ENCODE measurements around the gene ERI3.

ERI3 gene

GRCh38 chr1:44272992-44273391 lies 82.1 kb downstream of the ERI3 start:
- H3K4me3 ChIP-seq (ENCODE audit: low read depth, low read length): no peak overlapping the region
- in situ Hi-C loops (cut with HindIII; ENCODE audit: low sequenced_read_pairs): no loop called here
- TF ChIP-seq CTCF (IDR thresholded peaks at IDR 0.05; ENCODE audit: low read depth, low read length, missing control alignments): no peak
- no peak for DNase-seq (ENCODE audit: low read depth)

GRCh38 chr1:44271646-44272045 lies 83.4 kb downstream of the ERI3 start:
- TF ChIP-seq CTCF (IDR thresholded peaks at IDR 0.05; ENCODE audit: low read depth, low read length, missing control alignments): no peak
- in situ Hi-C loops (cut with HindIII; ENCODE audit: low sequenced_read_pairs): no loop called here
- no peak for DNase-seq (ENCODE audit: low read depth)
- H3K4me3 ChIP-seq (ENCODE audit: low read depth, low read length): no peak overlapping the region

DNA sequence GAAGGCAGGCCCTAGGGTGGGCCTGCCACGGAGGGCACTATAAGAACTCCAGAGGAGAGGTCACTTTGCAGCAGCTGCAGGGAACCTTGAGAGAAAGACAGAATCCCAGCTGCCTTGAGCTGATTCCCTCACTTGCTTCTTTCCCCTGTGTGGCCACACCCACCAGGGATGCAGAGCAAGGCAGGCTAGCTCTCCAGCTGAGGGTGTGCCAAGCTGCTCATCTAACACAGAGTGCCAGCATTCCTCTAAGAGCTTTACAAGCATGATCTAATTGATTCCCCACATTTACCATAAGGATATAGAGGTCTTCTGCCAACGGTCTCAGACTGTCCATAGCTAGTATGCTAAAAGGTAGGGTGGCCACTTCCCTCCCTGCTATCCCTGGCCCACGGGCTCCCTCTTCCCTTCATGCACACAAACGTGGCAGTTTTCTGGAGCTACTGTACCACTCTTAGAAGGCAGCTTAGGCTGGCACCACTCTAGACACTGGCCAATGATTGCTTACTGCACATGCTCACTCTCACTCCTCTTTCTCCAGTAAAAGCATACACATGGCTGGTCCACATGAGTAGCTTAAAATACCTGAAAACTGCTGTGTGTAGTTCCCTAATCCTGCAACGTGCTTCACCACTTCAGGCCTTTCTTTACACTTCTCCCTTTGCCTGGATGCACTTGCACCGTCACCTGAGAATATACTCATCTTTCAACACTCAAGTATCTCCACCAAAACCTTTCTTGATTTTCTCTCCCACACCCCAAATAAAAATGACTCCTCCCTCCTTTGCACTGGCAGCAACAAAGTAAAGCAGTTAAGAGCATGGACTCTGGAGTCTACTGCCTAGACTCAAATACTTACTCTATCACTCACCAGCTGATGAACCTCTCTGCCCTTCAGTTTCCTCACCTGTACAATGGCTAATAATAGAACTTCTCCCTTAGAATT lies 84.1 kb downstream of the ERI3 start:
- DNase-seq (ENCODE audit: low read depth): no peak

DNA sequence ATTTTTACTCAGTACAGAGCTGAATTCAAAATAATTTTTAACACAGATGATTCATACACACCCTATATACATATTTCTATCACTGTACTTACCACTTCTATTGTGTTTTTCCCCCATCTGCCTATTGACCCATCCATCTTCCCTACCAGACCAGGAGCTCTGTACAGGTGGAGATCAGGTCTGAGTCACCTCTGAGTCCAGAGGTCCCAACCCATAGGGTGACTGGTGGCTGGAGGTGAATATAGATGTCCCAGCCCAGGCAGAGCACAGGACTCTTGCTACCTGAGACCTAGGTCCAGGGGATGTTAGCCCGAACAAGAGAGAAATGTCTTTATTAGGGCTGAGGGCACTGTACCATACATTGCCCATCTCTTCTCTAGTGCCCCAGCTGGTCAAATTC lies 87.0 kb downstream of the ERI3 start:
- H3K4me3 ChIP-seq (ENCODE audit: low read depth, low read length): no peak overlapping the region
- in situ Hi-C loops (cut with HindIII; ENCODE audit: low sequenced_read_pairs): loop anchor here (5.0 kb wide), 1 partner anchor 44 kb away; no protein-coding TSS in a partner anchor
- TF ChIP-seq CTCF (IDR thresholded peaks at IDR 0.05; ENCODE audit: low read depth, low read length, missing control alignments): no peak
- no peak for DNase-seq (ENCODE audit: low read depth)

More for the DNA sequence above, 84.1 kb downstream of the ERI3 start:
- in situ Hi-C loops (cut with HindIII; ENCODE audit: low sequenced_read_pairs): no loop called here
- TF ChIP-seq CTCF (IDR thresholded peaks at IDR 0.05; ENCODE audit: low read depth, low read length, missing control alignments): no peak
- H3K4me3 ChIP-seq (ENCODE audit: low read depth, low read length): no peak overlapping the region

DNA sequence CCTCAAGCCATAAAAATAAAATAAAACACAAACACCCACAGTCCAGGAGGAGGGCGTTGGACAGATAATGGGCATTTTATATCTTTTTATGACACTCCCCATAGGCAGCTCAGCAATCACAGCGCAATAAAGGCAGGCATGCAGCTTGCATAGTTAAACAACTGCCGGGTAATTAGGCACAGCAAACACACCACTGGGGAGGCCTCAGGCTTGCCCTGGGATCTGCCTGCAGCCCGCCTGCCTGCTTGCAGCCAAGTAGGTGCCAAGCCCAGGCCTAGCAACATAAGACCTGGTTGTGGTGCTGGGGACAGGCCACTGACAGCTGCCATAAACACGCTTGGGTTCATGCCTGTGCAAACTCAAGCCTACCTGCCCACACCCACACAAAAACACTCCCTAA lies 87.6 kb downstream of the ERI3 start:
- no peak for DNase-seq (ENCODE audit: low read depth)
- in situ Hi-C loops (cut with HindIII; ENCODE audit: low sequenced_read_pairs): loop anchor here (5.0 kb wide), 1 partner anchor 45 kb away; no protein-coding TSS in a partner anchor
- TF ChIP-seq CTCF (IDR thresholded peaks at IDR 0.05; ENCODE audit: low read depth, low read length, missing control alignments): no peak
- H3K4me3 ChIP-seq (ENCODE audit: low read depth, low read length): no peak overlapping the region

DNA sequence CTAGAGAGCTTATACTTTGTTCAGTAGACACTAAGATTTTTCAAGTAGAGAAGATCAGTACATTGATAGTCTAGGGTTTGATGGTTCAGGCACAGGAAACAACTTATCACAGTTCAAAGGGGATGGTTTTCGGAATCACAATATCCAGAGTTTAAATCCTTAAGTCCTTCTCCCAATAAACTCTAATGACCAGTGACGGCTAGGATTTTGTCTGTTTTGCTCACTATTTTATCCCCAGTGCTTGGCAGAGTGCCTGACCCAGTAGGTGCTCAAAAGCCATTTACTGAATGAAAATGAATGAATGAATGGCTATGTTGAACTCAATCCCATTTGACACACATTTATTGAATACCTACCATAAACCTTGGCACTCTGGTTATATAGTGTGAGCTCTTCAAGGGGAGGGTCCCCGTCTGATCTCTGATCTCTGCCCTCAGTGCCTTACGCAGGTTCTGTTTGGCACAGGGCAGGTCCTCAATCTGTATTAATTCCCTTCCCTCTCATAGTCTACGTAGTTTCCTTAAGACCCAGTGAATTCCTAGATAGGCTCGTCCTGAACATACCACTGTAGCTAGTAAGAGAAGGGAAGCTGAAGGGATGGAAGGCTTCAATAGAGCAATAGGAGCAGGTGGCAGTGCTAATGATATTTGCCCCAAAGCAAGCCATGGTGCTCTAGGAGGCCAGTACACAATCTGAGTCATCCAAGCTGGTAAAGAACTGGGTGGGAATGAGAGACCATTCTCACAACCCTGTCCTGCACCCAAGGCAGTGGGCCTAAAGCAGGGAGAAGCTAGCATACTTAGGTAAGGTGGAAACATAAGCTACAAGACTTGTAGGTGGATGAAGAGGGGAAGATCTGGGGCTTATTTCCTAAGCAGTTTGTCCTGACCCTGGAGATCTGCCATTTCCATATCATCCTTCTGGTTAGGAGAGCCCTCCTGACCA lies 88.4 kb downstream of the ERI3 start:
- no peak for TF ChIP-seq CTCF (IDR thresholded peaks at IDR 0.05; ENCODE audit: low read depth, low read length, missing control alignments)
- in situ Hi-C loops (cut with HindIII; ENCODE audit: low sequenced_read_pairs): loop anchor here (5.0 kb wide), 1 partner anchor 46 kb away; no protein-coding TSS in a partner anchor
- H3K4me3 ChIP-seq (ENCODE audit: low read depth, low read length): no peak overlapping the region
- no peak for DNase-seq (ENCODE audit: low read depth)
